T47D (cell line): ENCODE measurements around the gene STRIP2.
A peak's percentile ranks its signal among the peaks of the same experiment; 100 is the strongest.
"Not testable (repeated sequence)": the region's sequence is repeated elsewhere in the genome, so short reads cannot be mapped to it uniquely, and the experiment has no call there.

Experiments used
- DNase-seq, 2 experiments: peaks; one replicate each; pipeline versions ENCODE4 v3.0.0 to v3.0.0-alpha.2; 2011 to 2012; ENCODE audit warnings: low read depth in 1 of 2, low spot score in 1 of 2
- JUND ChIP-seq: IDR thresholded peaks from 2 replicates; pipeline ENCODE4 v1.6.1; 2012; ENCODE audit warnings: low read depth
- in situ Hi-C: cut with HindIII; loops from 2 replicates; pipeline ENCODE4 v1.10.0; 2016; ENCODE audit warnings: low sequenced_read_pairs, low pct_unique_long_range_greater_than_20kb

Gene STRIP2

GRCh38 chr7:129394982-129395914 lies 39.0 kb upstream of the STRIP2 start:
- TF ChIP-seq JUND = no peak
- in situ Hi-C loops = no loop called here
- no peak for DNase-seq

GRCh38 chr7:129401228-129401966 lies 32.8 kb upstream of the STRIP2 start:
- peak; percentile 4 to 81 for DNase-seq

GRCh38 chr7:129401967-129402860 lies 32.0 kb upstream of the STRIP2 start:
- TF ChIP-seq JUND = no peak
- in situ Hi-C loops = no loop called here
- DNase-seq = peak in 1 of 2 experiments; percentile 40

More at GRCh38 chr7:129401228-129401966, 32.8 kb upstream of the STRIP2 start:
- in situ Hi-C loops = no loop called here
- no peak for TF ChIP-seq JUND

GRCh38 chr7:129405527-129405926 lies 28.7 kb upstream of the STRIP2 start:
- DNase-seq = no peak
- in situ Hi-C loops = no loop called here
- no peak for TF ChIP-seq JUND

- in situ Hi-C loops, DNase-seq: not testable (repeated sequence)
Measured at GRCh38 chr7:129410238-129410637, 24.0 kb upstream of the STRIP2 start.

- in situ Hi-C loops = no loop called here
- TF ChIP-seq JUND = no peak
- no peak for DNase-seq
Measured at GRCh38 chr7:129412501-129412900, 21.7 kb upstream of the STRIP2 start.

GRCh38 chr7:129417073-129417472 lies 17.2 kb upstream of the STRIP2 start:
- no peak for TF ChIP-seq JUND
- DNase-seq = peak in 1 of 2 experiments; percentile 68
- in situ Hi-C loops = no loop called here

- no peak for TF ChIP-seq JUND
- in situ Hi-C loops = no loop called here
- DNase-seq = no peak
Measured at GRCh38 chr7:129421717-129422250, 12.4 kb upstream of the STRIP2 start.

GRCh38 chr7:129422727-129423126 lies 11.5 kb upstream of the STRIP2 start:
- no peak for TF ChIP-seq JUND
- in situ Hi-C loops = no loop called here

GRCh38 chr7:129423700-129424410 lies 10.4 kb upstream of the STRIP2 start:
- in situ Hi-C loops = no loop called here
- peak in 1 of 2 experiments; percentile 52 for DNase-seq
- no peak for TF ChIP-seq JUND

More at GRCh38 chr7:129422727-129423126, 11.5 kb upstream of the STRIP2 start:
- DNase-seq = no peak

- no peak for DNase-seq
- in situ Hi-C loops = no loop called here
- TF ChIP-seq JUND = no peak
Measured at GRCh38 chr7:129426482-129426881, 7.8 kb upstream of the STRIP2 start.

- in situ Hi-C loops = no loop called here
- TF ChIP-seq JUND = no peak
- DNase-seq = no peak
Measured at GRCh38 chr7:129427526-129428045, 6.6 kb upstream of the STRIP2 start.
